HG02970 (cell line): ENCODE data around the gene PTPN7.
"Not testable (repeated sequence)": the region's sequence is repeated elsewhere in the genome, so short reads cannot be mapped to it uniquely, and the experiment has no call there.

Experiments
- ATAC-seq: cut with Tn5 transposase; IDR thresholded peaks from one replicate; pipeline ENCODE4 v1.9.1; 2021; ENCODE audit warnings: mild to moderate bottlenecking, moderate library complexity, moderate number of reproducible peaks; ENCODE audit not compliant: unreplicated experiment, low FRiP score

The PTPN7 gene

GRCh38 chr1:202167708-202168415, 7.5 kb upstream of the PTPN7 start:
- ATAC-seq: no peak

GRCh38 chr1:202167054-202167453, 6.7 kb upstream of the PTPN7 start:
- ATAC-seq: not testable (repeated sequence)

- no peak for ATAC-seq
Observed at GRCh38 chr1:202165942-202166843, 5.8 kb upstream of the PTPN7 start.

- no peak for ATAC-seq
Observed at GRCh38 chr1:202165267-202165941, 5.0 kb upstream of the PTPN7 start.

- no peak for ATAC-seq
Observed at GRCh38 chr1:202164271-202165037, 4.1 kb upstream of the PTPN7 start.

- ATAC-seq: no peak
Observed at GRCh38 chr1:202163281-202164270, 3.2 kb upstream of the PTPN7 start.

GRCh38 chr1:202162418-202163280, 2.2 kb upstream of the PTPN7 start:
- no peak for ATAC-seq

- no peak for ATAC-seq
Observed at GRCh38 chr1:202162047-202162417, 1.6 kb upstream of the PTPN7 start.

GRCh38 chr1:202161151-202162046, 997 bp upstream of the PTPN7 start:
- no peak for ATAC-seq

- ATAC-seq: no peak
Observed at GRCh38 chr1:202159534-202160371, 649 bp downstream of the PTPN7 start.

GRCh38 chr1:202158810-202159533, 1.4 kb downstream of the PTPN7 start:
- ATAC-seq: no peak

GRCh38 chr1:202157945-202158344, 2.5 kb downstream of the PTPN7 start:
- no peak for ATAC-seq

- ATAC-seq: no peak
Observed at GRCh38 chr1:202156590-202156989, 3.8 kb downstream of the PTPN7 start.

- ATAC-seq: no peak
Observed at GRCh38 chr1:202155478-202156021, 4.9 kb downstream of the PTPN7 start.

- ATAC-seq: no peak
Observed at GRCh38 chr1:202154766-202155477, 5.5 kb downstream of the PTPN7 start.
